Kidney epithelial cell (primary cell): ENCODE data around the gene FXYD1. TPM values are rescaled to one million over a fixed set of nuclear protein-coding genes. Genes with fewer than 3 reads are reported as not detected.

Experiments
- DNase-seq: peaks from one replicate; pipeline ENCODE4 v3.0.0-alpha.2; 2010; ENCODE audit warnings: low read depth
- H3K27me3 ChIP-seq: 2 replicates; pipeline ENCODE4 v1.6.0; 2011; ENCODE audit warnings: low read length; ENCODE audit not compliant: control insufficient read depth, insufficient read depth
- H3K36me3 ChIP-seq: 2 replicates; pipeline ENCODE4 v1.5.1; 2011; ENCODE audit warnings: low read length; ENCODE audit not compliant: control insufficient read depth, insufficient read depth
- H3K4me3 ChIP-seq: 2 replicates; pipeline ENCODE4 v1.5.1; 2011; ENCODE audit warnings: low read depth, mild to moderate bottlenecking, control low read depth, low read length
- CTCF ChIP-seq: IDR thresholded peaks from 2 replicates; pipeline ENCODE4 v1.5.1; 2011; ENCODE audit warnings: mild to moderate bottlenecking, moderate library complexity, low read length, control low read depth, inconsistent platforms; ENCODE audit not compliant: insufficient read depth, poor library complexity, severe bottlenecking
- total RNA-seq: library from RNA; depleted of rRNA; stranded (reverse); fragments of >200 nt; gene quantifications from 2 replicates; pipeline ENCODE4 v1.2.3, GENCODE V29; 2015

Gene FXYD1
- total RNA-seq, 1 donor from 2014 or later = not detected

GRCh38 chr19:35161434-35161743 is 22.8 kb downstream of the FXYD1 start:
- Histone ChIP-seq H3K27me3 (no peaks in the 10 kb centered on the region), H3K4me3 (no peak overlapping the region), H3K36me3 (no peaks in the 10 kb centered on the region)
- no peak for TF ChIP-seq CTCF
- no peak for DNase-seq

- H3K4me3 ChIP-seq = no peak overlapping the region
- no peak for TF ChIP-seq CTCF
- H3K27me3 ChIP-seq = no peaks in the 10 kb centered on the region
- H3K36me3 ChIP-seq = no peaks in the 10 kb centered on the region
- DNase-seq = no peak
Measured at GRCh38 chr19:35162471-35163326, 24.1 kb downstream of the FXYD1 start.

- Histone ChIP-seq H3K36me3 (no peaks in the 10 kb centered on the region), H3K4me3 (no peak overlapping the region), H3K27me3 (no peaks in the 10 kb centered on the region)
- DNase-seq = no peak
- TF ChIP-seq CTCF = no peak
Measured at GRCh38 chr19:35164418-35164817, 25.8 kb downstream of the FXYD1 start.

GRCh38 chr19:35165200-35166058 is 26.8 kb downstream of the FXYD1 start:
- Histone ChIP-seq H3K27me3 (no peaks in the 10 kb centered on the region), H3K4me3 (no peak overlapping the region), H3K36me3 (no peaks in the 10 kb centered on the region)
- no peak for DNase-seq
- TF ChIP-seq CTCF = no peak

GRCh38 chr19:35166100-35167063 is 27.8 kb downstream of the FXYD1 start:
- no peak for TF ChIP-seq CTCF
- no peak for DNase-seq
- H3K36me3 ChIP-seq = no peaks in the 10 kb centered on the region
- no peak overlapping the region for H3K4me3 ChIP-seq
- no peaks in the 10 kb centered on the region for H3K27me3 ChIP-seq
